ENCODE measurements around the gene PLAC1.

DNA sequence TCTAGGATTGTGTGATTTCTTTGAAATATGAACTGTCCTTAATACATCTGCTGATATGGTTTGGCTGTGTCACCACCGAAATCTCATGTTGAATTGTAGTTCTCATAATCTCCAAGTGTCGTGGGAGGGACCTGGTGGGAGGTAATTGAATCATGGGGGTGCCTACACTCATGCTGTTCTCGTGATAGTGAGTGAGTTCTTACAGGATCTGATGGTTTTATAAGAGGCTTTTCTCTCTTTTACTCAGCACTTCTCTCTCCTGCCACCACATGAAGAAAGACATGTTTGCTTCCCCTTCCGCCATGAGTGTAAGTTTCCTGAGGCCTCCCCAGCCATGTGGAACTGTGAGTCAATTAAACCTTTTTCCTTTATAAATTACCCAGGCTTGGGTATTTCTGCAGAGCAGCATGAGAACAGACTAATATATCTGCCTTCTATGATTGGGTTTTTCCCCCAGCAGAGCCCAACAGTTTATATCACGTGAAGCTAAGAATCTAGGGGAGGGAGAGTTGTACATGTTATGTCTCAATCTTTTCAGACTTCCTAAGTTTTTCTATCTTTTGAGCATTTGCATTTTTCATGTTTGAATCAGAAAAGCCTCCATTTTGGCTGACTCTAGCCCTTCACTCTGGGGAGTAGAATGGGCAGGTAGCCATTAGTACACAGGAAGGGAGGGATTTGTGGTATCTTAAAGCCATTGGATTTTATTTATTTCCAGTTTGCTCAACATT is 58.9 kb downstream of the PLAC1 start:
- TF ChIP-seq, protein P1, sequence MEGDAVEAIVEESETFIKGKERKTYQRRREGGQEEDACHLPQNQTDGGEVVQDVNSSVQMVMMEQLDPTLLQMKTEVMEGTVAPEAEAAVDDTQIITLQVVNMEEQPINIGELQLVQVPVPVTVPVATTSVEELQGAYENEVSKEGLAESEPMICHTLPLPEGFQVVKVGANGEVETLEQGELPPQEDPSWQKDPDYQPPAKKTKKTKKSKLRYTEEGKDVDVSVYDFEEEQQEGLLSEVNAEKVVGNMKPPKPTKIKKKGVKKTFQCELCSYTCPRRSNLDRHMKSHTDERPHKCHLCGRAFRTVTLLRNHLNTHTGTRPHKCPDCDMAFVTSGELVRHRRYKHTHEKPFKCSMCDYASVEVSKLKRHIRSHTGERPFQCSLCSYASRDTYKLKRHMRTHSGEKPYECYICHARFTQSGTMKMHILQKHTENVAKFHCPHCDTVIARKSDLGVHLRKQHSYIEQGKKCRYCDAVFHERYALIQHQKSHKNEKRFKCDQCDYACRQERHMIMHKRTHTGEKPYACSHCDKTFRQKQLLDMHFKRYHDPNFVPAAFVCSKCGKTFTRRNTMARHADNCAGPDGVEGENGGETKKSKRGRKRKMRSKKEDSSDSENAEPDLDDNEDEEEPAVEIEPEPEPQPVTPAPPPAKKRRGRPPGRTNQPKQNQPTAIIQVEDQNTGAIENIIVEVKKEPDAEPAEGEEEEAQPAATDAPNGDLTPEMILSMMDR (IDR thresholded peaks at IDR 0.05): no peak
- TF ChIP-seq POLR2A (IDR thresholded peaks at IDR 0.05) (no peak), POLR2AphosphoS5 (IDR thresholded peaks at IDR 0.05) (no peak), EP300 (IDR thresholded peaks at IDR 0.05) (no peak)
